GM12878 (cell line): ENCODE results near the gene ADGRV1.

ENCODE experiments used
- BCLAF1 ChIP-seq: fragments of 450-650 bp; IDR thresholded peaks from 2 replicates; pipeline ENCODE4 v1.6.1; 2017; ENCODE audit warnings: antibody characterized with exemption, mild to moderate bottlenecking, moderate library complexity
- CHD1 ChIP-seq: IDR thresholded peaks from 2 replicates; pipeline ENCODE4 v1.6.1; 2012; ENCODE audit warnings: low read depth, low read length, improper control_type of control experiment
- CTCF ChIP-seq, 3 experiments: IDR thresholded peaks in 2 of 3; conservative IDR thresholded peaks in 1 of 3; 2 replicates each; pipeline ENCODE4 v1.5.1; 2011; ENCODE audit warnings: low read depth in 3 of 3, low read length in 3 of 3, mild to moderate bottlenecking in 3 of 3, control low read depth in 2 of 3, moderate library complexity in 2 of 3, inconsistent platforms in 1 of 3, mixed read lengths in 1 of 3; ENCODE audit not compliant: control insufficient read depth in 2 of 3, insufficient read depth in 1 of 3; ENCODE audit errors: extremely low read depth in 1 of 3
- EZH2 ChIP-seq: IDR thresholded peaks from 2 replicates; pipeline ENCODE4 v1.6.1; 2012; ENCODE audit warnings: low read depth, mild to moderate bottlenecking, control low read depth, inconsistent platforms, low read length, borderline replicate concordance; ENCODE audit not compliant: control insufficient read depth
- HCFC1 ChIP-seq: fragments of 150-350 bp; IDR thresholded peaks from 2 replicates; pipeline ENCODE4 v1.6.1; 2014; ENCODE audit warnings: low read length
- KDM1A ChIP-seq: fragments of 200-600 bp; sonication (generic); IDR thresholded peaks from 2 replicates; pipeline ENCODE4 v1.6.1; 2016; ENCODE audit warnings: borderline replicate concordance
- NR2C2 ChIP-seq: IDR thresholded peaks from 2 replicates; pipeline ENCODE4 v1.6.1; 2011; ENCODE audit warnings: borderline replicate concordance, low read depth; ENCODE audit not compliant: control insufficient read depth, insufficient read length
- RB1 ChIP-seq: fragments of 450-650 bp; formaldehyde crosslinking; IDR thresholded peaks from 2 replicates; pipeline ENCODE4 v1.6.1; 2017; ENCODE audit warnings: mild to moderate bottlenecking, borderline replicate concordance
- SUPT20H ChIP-seq: IDR thresholded peaks from 2 replicates; pipeline ENCODE4 v1.6.1; 2011; ENCODE audit warnings: low read depth, mild to moderate bottlenecking, low read length, moderate library complexity, borderline replicate concordance; ENCODE audit not compliant: control insufficient read depth
- ZNF207 ChIP-seq: fragments of 450-650 bp; IDR thresholded peaks from 2 replicates; pipeline ENCODE4 v1.6.1; 2014; ENCODE audit warnings: antibody characterized with exemption, mild to moderate bottlenecking, borderline replicate concordance
- ZNF274 ChIP-seq: IDR thresholded peaks from one replicate; pipeline ENCODE4 v1.8.0; 2011; ENCODE audit not compliant: insufficient read length, insufficient read depth
- TF ChIP-seq, protein P1 (sequence below): IDR thresholded peaks from 2 replicates; pipeline ENCODE4 v1.6.1; 2012; ENCODE audit warnings: low read depth, low read length, improper control_type of control experiment
- TF ChIP-seq, protein P2 (sequence below): fragments of 450-650 bp; IDR thresholded peaks from 2 replicates; pipeline ENCODE4 v1.6.1; 2017; ENCODE audit warnings: mild to moderate bottlenecking, low read depth, inconsistent platforms; ENCODE audit not compliant: poor library complexity, severe bottlenecking

GRCh38 chr5:90916947-90917800 lies 358.6 kb downstream of the ADGRV1 start:
- no peak for TF ChIP-seq CTCF (IDR thresholded peaks at IDR 0.05 in 2 of 3, conservative IDR thresholded peaks at IDR 0.05 in 1 of 3; ENCODE audit: control insufficient read depth in 2 of 3, extremely low read depth in 1 of 3, insufficient read depth in 1 of 3, low read depth in 3 of 3, low read length in 3 of 3)
- no peak for TF ChIP-seq KDM1A
- TF ChIP-seq BCLAF1, result no peak
- no peak for TF ChIP-seq CHD1
- no peak for TF ChIP-seq SUPT20H
- no peak for TF ChIP-seq ZNF274
- TF ChIP-seq EZH2, result no peak
- TF ChIP-seq NR2C2, result no peak
- TF ChIP-seq RB1, result no peak
- TF ChIP-seq, protein P1, sequence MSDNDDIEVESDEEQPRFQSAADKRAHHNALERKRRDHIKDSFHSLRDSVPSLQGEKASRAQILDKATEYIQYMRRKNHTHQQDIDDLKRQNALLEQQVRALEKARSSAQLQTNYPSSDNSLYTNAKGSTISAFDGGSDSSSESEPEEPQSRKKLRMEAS, result no peak
- TF ChIP-seq, protein P2, sequence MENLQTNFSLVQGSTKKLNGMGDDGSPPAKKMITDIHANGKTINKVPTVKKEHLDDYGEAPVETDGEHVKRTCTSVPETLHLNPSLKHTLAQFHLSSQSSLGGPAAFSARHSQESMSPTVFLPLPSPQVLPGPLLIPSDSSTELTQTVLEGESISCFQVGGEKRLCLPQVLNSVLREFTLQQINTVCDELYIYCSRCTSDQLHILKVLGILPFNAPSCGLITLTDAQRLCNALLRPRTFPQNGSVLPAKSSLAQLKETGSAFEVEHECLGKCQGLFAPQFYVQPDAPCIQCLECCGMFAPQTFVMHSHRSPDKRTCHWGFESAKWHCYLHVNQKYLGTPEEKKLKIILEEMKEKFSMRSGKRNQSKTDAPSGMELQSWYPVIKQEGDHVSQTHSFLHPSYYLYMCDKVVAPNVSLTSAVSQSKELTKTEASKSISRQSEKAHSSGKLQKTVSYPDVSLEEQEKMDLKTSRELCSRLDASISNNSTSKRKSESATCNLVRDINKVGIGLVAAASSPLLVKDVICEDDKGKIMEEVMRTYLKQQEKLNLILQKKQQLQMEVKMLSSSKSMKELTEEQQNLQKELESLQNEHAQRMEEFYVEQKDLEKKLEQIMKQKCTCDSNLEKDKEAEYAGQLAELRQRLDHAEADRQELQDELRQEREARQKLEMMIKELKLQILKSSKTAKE, result no peak
- no peak for TF ChIP-seq HCFC1
- TF ChIP-seq ZNF207, result no peak
